Esophagus squamous epithelium (tissue), 5 donors: ENCODE measurements around the gene UBE2H. TPM values are rescaled to one million over a fixed set of nuclear protein-coding genes. Genes with fewer than 3 reads are reported as not detected.
A peak's percentile ranks its signal among the peaks of the same experiment; 100 is the strongest.

Experiments
- DNase-seq: peaks from one replicate; lab custom pipeline; 2025; lab: John Stamatoyannopoulos, UW
- H3K27ac ChIP-seq, 4 donors: fragments of 200-600 bp; sonication (generic); one replicate each; pipeline ENCODE4 v1.5.1; 2016 to 2019; ENCODE audit warnings: mild to moderate bottlenecking in 1 of 4
- H3K27me3 ChIP-seq, 4 donors: fragments of 200-600 bp; sonication (generic); 1 replicate in 3 of 4; 2 replicates in 1 of 4; pipeline versions ENCODE4 v1.5.1 to v1.6.0; 2017 to 2021; ENCODE audit warnings: antibody characterized with exemption in 1 of 4
- H3K36me3 ChIP-seq, 3 donors: fragments of 200-600 bp; sonication (generic); one replicate each; pipeline ENCODE4 v1.5.1; 2016 to 2019
- H3K4me1 ChIP-seq, 3 donors: fragments of 200-600 bp; sonication (generic); one replicate each; pipeline ENCODE4 v1.5.1; 2017 to 2019
- H3K4me3 ChIP-seq, 4 donors: fragments of 200-600 bp; sonication (generic); 1 replicate in 3 of 4; 2 replicates in 1 of 4; pipeline ENCODE4 v1.5.1; 2016 to 2019; ENCODE audit warnings: mild to moderate bottlenecking in 2 of 4, moderate library complexity in 1 of 4
- H3K9me3 ChIP-seq, 3 donors: fragments of 200-600 bp; sonication (generic); one replicate each; pipeline ENCODE4 v1.5.1; 2016 to 2019
- POLR2A ChIP-seq, 4 donors: fragments of 450-650 bp; IDR thresholded peaks; one replicate each; pipeline ENCODE4 v1.6.1; 2017; ENCODE audit warnings: antibody characterized with exemption in 4 of 4, mild to moderate bottlenecking in 4 of 4, moderate library complexity in 3 of 4
- WGBS, 2 donors: methylation state at CpG; one replicate each; pipeline ENCODE4 v1.1.5; 2018; 5-methylcytosine and 5-hydroxymethylcytosine counted together
- intact Hi-C: fragments of 100-400 bp; cut with DNase I; formaldehyde crosslinking; loops from one replicate; pipeline ENCODE4 v1.15.0; 2022
- total RNA-seq, 4 donors: library from RNA; depleted of rRNA; stranded (reverse); fragments of >200 nt; gene quantifications; one replicate each; pipeline ENCODE4 v1.1.0, GENCODE V29; 2016
- TF ChIP-seq, protein P1 (sequence below), 6 experiments: fragments of 450-650 bp in 4 of 6; fragments of 200-600 bp in 2 of 6; sonication (generic) in 2 of 6; IDR thresholded peaks; one replicate each; pipeline ENCODE4 v1.5.1; 2016 to 2019; ENCODE audit warnings: antibody characterized with exemption in 6 of 6, mild to moderate bottlenecking in 4 of 6, moderate library complexity in 4 of 6
- donor health status: DM: yes; HTN: yes; CAD: no.

The UBE2H gene
- total RNA-seq, 4 donors from 2014 or later = 60.1 to 113 (median 88.7) TPM

GRCh38 chr7:129851809-129852208, 101.0 kb downstream of the UBE2H start:
- H3K4me3 ChIP-seq = no peak overlapping the region

DNA sequence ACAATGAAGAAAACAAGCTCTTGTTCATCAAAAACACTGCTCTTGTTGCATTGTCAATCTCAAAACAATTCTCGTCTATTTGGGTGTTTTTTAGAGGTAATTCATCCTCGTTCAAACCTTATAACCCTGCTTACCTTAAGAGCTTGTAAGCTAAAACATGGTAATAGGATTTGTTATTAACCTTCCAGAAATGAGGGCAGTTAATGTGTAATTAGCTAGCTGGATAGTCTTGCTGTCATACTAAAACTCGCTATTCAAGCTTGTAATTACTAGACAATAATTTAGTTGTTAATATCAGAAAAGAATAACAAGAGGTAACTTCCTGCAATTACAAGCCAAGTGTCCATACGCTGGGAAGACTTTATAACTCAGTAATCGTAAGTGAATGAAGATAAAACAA, 101.6 kb downstream of the UBE2H start:
- Histone ChIP-seq H3K4me1 (peaks cover 4 to 71% (median 33%) of the 10 kb centered on the region in 3 donors), H3K36me3 (peaks cover 0 to 26% (median 0%) of the 10 kb centered on the region in 3 donors), H3K27me3 (no peaks in the 10 kb centered on the region), H3K27ac (no peak overlapping the region), H3K4me3 (no peak overlapping the region), H3K9me3 (no peaks in the 10 kb centered on the region)
- no peak for TF ChIP-seq POLR2A (IDR thresholded peaks at IDR 0.05)
- TF ChIP-seq, protein P1, sequence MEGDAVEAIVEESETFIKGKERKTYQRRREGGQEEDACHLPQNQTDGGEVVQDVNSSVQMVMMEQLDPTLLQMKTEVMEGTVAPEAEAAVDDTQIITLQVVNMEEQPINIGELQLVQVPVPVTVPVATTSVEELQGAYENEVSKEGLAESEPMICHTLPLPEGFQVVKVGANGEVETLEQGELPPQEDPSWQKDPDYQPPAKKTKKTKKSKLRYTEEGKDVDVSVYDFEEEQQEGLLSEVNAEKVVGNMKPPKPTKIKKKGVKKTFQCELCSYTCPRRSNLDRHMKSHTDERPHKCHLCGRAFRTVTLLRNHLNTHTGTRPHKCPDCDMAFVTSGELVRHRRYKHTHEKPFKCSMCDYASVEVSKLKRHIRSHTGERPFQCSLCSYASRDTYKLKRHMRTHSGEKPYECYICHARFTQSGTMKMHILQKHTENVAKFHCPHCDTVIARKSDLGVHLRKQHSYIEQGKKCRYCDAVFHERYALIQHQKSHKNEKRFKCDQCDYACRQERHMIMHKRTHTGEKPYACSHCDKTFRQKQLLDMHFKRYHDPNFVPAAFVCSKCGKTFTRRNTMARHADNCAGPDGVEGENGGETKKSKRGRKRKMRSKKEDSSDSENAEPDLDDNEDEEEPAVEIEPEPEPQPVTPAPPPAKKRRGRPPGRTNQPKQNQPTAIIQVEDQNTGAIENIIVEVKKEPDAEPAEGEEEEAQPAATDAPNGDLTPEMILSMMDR (IDR thresholded peaks at IDR 0.05) = no peak
- WGBS, 2 donors = 83 to 88% methylated on average over 5 of the region's 5 CpGs
- DNase-seq = no peak
- intact Hi-C loops = no loop called here

More at GRCh38 chr7:129851809-129852208, 101.0 kb downstream of the UBE2H start:
- 87 to 90% methylated on average over 3 of the region's 3 CpGs for WGBS, 2 donors
- Histone ChIP-seq H3K27me3 (no peaks in the 10 kb centered on the region), H3K36me3 (peaks cover 0 to 27% (median 0%) of the 10 kb centered on the region in 3 donors), H3K27ac (peak overlapping the region in 1 of 4 donors; percentile 62), H3K9me3 (no peaks in the 10 kb centered on the region), H3K4me1 (peaks cover 0 to 71% (median 28%) of the 10 kb centered on the region in 3 donors)
- TF ChIP-seq, protein P1 (IDR thresholded peaks at IDR 0.05) = no peak
- no peak for TF ChIP-seq POLR2A (IDR thresholded peaks at IDR 0.05)
- no peak for DNase-seq
- intact Hi-C loops = no loop called here

DNA sequence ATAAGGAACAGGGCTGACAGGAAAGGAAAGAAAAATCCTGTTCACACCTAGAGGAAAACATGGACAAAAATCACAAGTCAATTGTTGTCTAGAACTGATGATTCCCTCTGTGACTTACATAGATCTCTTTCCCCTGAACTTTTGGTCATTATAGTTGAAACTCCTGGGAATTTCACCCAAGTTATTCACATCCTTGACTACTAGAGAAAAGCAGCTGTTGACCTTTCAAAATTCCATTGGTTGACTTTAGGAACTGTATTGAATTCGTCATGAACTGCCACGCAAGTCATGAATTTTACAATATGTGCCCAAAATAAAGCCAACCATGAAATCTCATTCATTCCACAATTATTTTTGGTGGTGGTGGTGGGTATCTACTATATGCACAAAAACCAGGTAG, 104.3 kb downstream of the UBE2H start:
- peaks cover 0 to 20% (median 0%) of the 10 kb centered on the region in 3 donors for H3K36me3 ChIP-seq
- WGBS, 2 donors = 91% methylated on average over 2 of the region's 2 CpGs
- intact Hi-C loops = no loop called here
- H3K4me1 ChIP-seq = peaks cover 20 to 71% (median 31%) of the 10 kb centered on the region in 3 donors
- H3K4me3 ChIP-seq = no peak overlapping the region
- H3K27ac ChIP-seq = no peak overlapping the region
- no peak for DNase-seq
- H3K27me3 ChIP-seq = no peaks in the 10 kb centered on the region
- no peaks in the 10 kb centered on the region for H3K9me3 ChIP-seq
- TF ChIP-seq, protein P1 (IDR thresholded peaks at IDR 0.05) = no peak
- no peak for TF ChIP-seq POLR2A (IDR thresholded peaks at IDR 0.05)

DNA sequence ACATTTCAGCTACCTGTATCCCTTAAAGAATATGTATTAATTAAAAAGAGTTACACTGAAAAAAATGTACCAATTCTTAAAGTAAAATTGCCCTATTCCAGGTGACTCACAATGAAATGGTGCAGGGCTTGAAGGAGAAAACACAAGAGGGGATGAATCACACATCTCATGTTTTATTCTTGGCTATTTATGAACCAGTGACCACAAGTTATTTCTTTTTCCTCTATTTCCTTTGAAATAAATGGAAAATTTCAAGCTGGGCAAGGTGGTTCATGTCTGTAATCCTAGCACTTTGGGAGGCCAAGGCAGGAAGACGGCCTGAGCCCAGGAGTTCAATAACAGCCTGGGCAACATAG, 106.8 kb downstream of the UBE2H start:
- DNase-seq = no peak
- no peak overlapping the region for H3K4me3 ChIP-seq
- intact Hi-C loops = no loop called here
- no peak overlapping the region for H3K27ac ChIP-seq
- H3K9me3 ChIP-seq = no peaks in the 10 kb centered on the region
- no peak for TF ChIP-seq POLR2A (IDR thresholded peaks at IDR 0.05)
- TF ChIP-seq, protein P1 (IDR thresholded peaks at IDR 0.05) = no peak
- no peaks in the 10 kb centered on the region for H3K27me3 ChIP-seq
- peaks cover 21 to 72% (median 22%) of the 10 kb centered on the region in 3 donors for H3K4me1 ChIP-seq
- WGBS, 2 donors = 29 to 42% methylated on average over 1 of the region's 1 CpG
- peaks cover 0 to 20% (median 0%) of the 10 kb centered on the region in 3 donors for H3K36me3 ChIP-seq

GRCh38 chr7:129845178-129845971, 107.4 kb downstream of the UBE2H start:
- no peak overlapping the region for H3K4me3 ChIP-seq
- no peaks in the 10 kb centered on the region for H3K9me3 ChIP-seq
- peaks cover 27 to 77% (median 28%) of the 10 kb centered on the region in 3 donors for H3K4me1 ChIP-seq
- DNase-seq = no peak
- peaks cover 0 to 20% (median 0%) of the 10 kb centered on the region in 3 donors for H3K36me3 ChIP-seq
- H3K27ac ChIP-seq = no peak overlapping the region
- TF ChIP-seq, protein P1 (IDR thresholded peaks at IDR 0.05) = no peak
- TF ChIP-seq POLR2A (IDR thresholded peaks at IDR 0.05) = no peak
- intact Hi-C loops = no loop called here
- 51 to 61% methylated on average over 3 of the region's 3 CpGs for WGBS, 2 donors
- no peaks in the 10 kb centered on the region for H3K27me3 ChIP-seq
